HG03060 (cell line): ENCODE measurements around the gene CPNE7.

ENCODE experiments used
- ATAC-seq: cut with Tn5 transposase; IDR thresholded peaks from one replicate; pipeline ENCODE4 v1.9.1; 2021; ENCODE audit warnings: low read depth, moderate number of reproducible peaks; ENCODE audit not compliant: unreplicated experiment

Gene CPNE7

DNA sequence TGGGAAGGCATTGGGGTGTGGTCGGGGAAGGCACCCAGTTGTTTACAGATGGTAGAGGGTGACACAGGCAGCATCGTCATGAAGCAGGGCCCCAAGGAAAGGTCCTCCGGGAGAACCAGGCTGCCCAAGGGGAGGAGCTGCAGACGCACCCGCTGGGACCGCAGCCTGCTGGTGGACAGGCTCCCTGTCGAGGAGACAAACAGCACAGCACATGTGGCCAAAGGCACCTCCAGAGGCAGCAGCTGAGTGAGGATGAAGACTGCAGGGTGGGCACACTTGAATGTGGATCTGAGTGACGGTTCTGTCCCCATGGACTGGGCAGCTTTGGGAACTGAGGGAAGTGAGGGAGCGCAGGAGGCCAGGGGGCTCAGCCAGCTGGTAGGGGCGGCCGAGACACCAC is 69.6 kb downstream of the CPNE7 start:
- no peak for ATAC-seq

GRCh38 chr16:89646270-89646669 is 70.7 kb downstream of the CPNE7 start:
- no peak for ATAC-seq
